Measurements from ENCODE around the gene TTC9C. TPM values are rescaled to one million over a fixed set of nuclear protein-coding genes. Genes with fewer than 3 reads are reported as not detected.

Gene TTC9C
- total RNA-seq, 1 experiment from 2014 or later, result 37.2 TPM

- in situ Hi-C loops (cut with HindIII; ENCODE audit: low pct_unique_long_range_greater_than_20kb, low sequenced_read_pairs), result no loop called here
- DNase-seq (ENCODE audit: low read depth), result no peak
These were observed 19.9 kb upstream of the TTC9C start for GRCh38 chr11:62708392-62708791.

- no peak for DNase-seq (ENCODE audit: low read depth)
- in situ Hi-C loops (cut with HindIII; ENCODE audit: low pct_unique_long_range_greater_than_20kb, low sequenced_read_pairs), result no loop called here
These were observed 19.5 kb upstream of the TTC9C start for GRCh38 chr11:62708793-62709192.

DNA sequence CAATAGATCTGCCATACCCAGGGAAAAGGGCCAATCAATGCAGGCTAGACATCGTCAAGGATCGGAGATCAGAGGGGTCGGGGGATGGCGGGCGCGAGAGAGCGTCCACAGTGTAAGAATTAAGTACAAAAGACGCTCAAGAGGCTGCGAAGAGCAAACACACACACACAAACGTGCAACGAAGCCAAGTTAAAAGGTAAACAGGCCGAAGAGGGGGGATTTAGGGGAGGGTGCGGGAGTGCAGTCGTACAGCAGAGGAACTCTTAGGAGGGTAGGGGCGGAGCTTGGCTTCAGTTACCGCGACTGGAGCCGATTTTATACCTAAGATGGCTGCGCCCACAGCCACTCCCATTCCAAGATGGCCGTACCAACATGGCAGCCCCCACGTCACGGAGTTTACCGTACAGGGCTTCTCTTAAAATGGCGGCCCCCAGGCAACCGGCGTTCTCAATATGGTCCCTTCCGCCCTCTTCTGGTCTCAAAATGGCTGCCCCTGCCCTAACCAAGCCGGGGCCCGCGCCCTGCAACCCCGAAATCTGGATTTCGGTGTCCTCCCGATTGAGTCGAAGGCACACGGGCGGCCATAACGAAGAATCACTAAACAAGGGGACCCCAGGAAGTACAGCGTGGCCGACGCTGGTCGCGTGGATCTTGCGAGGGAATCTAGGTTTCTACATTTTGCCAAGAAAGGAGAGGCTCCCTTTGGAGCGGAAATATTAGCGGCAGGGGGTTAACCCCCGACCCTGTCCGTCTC lies 18.9 kb upstream of the TTC9C start:
- peak; percentile 78 for DNase-seq (ENCODE audit: low read depth)
- in situ Hi-C loops (cut with HindIII; ENCODE audit: low pct_unique_long_range_greater_than_20kb, low sequenced_read_pairs), result no loop called here

GRCh38 chr11:62710001-62710345 lies 18.3 kb upstream of the TTC9C start:
- DNase-seq (ENCODE audit: low read depth), result no peak
- in situ Hi-C loops (cut with HindIII; ENCODE audit: low pct_unique_long_range_greater_than_20kb, low sequenced_read_pairs), result no loop called here

GRCh38 chr11:62712276-62712812 lies 15.9 kb upstream of the TTC9C start:
- DNase-seq (ENCODE audit: low read depth), result peak; percentile 72

GRCh38 chr11:62712861-62713260 lies 15.4 kb upstream of the TTC9C start:
- in situ Hi-C loops (cut with HindIII; ENCODE audit: low pct_unique_long_range_greater_than_20kb, low sequenced_read_pairs), result no loop called here
- no peak for DNase-seq (ENCODE audit: low read depth)

More at GRCh38 chr11:62712276-62712812, 15.9 kb upstream of the TTC9C start:
- in situ Hi-C loops (cut with HindIII; ENCODE audit: low pct_unique_long_range_greater_than_20kb, low sequenced_read_pairs), result no loop called here

DNA sequence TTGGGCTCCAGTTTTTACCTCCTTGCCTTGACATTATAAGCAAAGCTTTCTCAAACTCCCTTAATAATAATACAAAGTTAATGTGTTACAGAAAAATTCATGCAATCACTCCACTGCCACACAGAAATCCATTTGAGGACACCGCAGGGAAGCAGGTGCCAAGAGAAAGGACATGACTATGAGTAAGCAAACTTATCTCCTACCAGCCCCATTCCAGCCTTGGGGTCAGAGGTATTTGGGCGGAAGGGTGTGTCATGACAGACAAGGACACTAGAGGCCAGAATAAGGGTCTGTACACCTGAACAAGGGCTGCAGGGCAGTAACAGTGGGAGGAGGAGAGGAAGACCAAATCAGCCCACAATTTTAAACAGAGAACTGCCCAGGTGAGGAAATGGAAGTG lies 14.9 kb upstream of the TTC9C start:
- in situ Hi-C loops (cut with HindIII; ENCODE audit: low pct_unique_long_range_greater_than_20kb, low sequenced_read_pairs), result no loop called here
- peak; percentile 83 for DNase-seq (ENCODE audit: low read depth)

DNA sequence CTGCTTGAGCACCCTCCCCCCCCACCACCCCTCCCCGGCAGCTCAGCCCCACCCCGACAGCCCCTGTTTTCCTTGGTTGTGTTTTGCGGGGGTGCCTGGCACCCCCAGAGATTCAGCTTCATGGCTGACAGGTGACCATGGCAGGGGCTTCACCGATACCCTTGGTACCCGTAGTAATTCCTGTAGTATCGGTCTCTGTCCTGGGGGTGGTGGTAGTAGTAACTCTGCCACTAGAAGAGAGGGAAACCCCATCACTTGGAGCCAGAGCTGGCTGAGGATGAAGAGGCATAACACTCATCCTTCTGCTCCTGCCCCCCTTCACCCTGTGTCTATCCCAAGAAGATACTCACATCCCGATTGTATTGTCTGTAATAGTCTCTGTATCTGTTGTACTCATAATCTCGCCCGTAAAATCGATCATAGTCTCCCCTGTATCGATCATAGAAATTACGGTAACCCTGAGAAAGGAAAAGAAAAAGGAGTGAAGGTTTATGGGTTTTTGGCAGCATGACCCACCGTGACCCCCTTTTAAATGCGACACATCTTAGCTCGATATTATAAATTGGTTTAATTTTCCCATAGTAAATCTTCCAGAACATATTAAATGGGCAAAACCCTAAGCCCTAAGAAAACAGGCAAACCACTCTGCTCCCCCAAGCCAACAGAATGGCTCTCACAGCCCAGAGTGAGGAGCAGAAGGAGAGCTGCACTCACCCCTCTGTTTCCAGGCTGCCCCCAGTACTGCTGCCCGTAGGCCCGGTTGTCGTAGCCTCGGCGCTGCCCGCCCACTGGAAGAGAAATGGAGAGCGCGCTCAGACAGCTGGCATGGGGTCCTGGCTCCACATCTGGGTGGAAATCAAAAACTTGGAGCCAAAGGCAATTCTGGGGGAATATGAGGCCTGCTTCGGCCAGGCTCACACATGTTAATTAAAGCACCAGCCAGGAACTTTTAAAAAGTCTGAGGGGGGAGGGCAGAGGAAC lies 12.8 kb upstream of the TTC9C start:
- in situ Hi-C loops (cut with HindIII; ENCODE audit: low pct_unique_long_range_greater_than_20kb, low sequenced_read_pairs), result no loop called here

DNA sequence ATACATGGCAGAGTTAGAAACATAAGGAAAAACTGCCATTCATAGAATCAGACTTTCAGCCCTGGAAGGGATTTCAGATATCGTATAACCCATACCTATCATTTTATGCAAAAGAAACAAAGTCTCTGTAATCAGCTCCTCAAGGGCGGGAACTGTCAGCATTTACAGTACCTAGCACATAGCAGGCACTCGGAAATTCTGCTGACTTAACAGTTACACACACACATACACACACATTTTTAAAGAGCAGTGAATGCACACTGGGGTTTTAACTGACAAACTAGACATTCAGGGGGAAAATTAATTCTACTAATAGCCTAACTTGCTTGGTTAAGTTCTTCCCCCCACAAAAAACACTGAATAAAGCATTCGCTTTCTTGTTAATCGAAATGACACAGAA lies 12.1 kb upstream of the TTC9C start:
- in situ Hi-C loops (cut with HindIII; ENCODE audit: low pct_unique_long_range_greater_than_20kb, low sequenced_read_pairs), result no loop called here
- no peak for DNase-seq (ENCODE audit: low read depth)

More for the DNA sequence above, 12.8 kb upstream of the TTC9C start:
- no peak for DNase-seq (ENCODE audit: low read depth)

DNA sequence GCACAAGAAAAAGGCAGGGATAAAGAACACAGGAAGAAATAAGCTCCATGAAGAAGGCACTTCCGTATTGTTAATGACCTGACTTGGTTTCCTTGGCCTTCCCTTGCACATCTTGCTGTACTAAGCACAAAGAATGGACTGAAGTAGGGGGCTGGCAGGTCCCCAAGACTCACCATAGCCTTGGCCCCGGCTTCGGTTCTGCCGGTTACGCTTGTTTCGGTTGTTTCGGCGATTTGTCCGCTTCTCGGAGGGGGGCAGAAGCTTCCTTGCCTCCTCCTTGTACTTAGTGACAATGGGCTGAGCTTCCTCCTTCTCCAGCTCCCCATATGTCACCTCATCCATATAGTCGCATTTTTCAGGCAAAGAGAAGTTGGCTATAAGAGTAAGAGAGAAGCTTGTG lies 11.5 kb upstream of the TTC9C start:
- in situ Hi-C loops (cut with HindIII; ENCODE audit: low pct_unique_long_range_greater_than_20kb, low sequenced_read_pairs), result no loop called here
- DNase-seq (ENCODE audit: low read depth), result no peak

DNA sequence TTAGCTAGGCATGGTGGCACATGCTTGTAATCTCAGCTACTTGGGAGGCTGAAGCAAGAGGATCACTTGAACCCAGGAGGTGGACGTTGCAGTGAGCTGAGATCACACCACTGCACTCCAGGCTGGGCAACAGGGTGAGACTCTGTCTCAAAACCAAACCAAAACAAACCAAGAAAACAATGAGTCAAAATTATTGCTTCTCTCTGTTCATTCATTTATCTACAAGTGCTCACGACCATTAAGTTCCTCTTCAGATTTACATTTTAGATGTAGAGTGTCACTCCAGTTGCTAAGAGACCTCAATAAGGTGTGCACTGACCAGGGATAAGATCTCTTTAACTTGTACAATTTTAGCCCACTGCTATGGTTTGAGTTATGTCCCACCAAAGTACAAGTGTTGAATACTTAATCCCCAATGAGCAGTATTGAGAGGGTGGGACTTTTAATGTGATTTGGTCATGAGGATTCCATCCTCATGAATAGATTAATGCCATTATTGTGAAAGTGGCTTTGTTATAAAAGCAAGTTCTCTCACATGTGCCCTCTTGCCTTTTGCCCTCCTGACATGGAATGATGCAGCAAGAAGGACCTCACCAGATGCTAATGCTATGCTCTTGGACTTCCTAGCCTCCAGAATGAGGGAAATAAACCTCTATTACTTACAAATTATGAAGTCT lies 8.8 kb upstream of the TTC9C start:
- DNase-seq (ENCODE audit: low read depth), result peak; percentile 43
- in situ Hi-C loops (cut with HindIII; ENCODE audit: low pct_unique_long_range_greater_than_20kb, low sequenced_read_pairs), result no loop called here

- peak; percentile 39 for DNase-seq (ENCODE audit: low read depth)
- in situ Hi-C loops (cut with HindIII; ENCODE audit: low pct_unique_long_range_greater_than_20kb, low sequenced_read_pairs), result no loop called here
These were observed 6.3 kb upstream of the TTC9C start for GRCh38 chr11:62721994-62722393.

- DNase-seq (ENCODE audit: low read depth), result no peak
- in situ Hi-C loops (cut with HindIII; ENCODE audit: low pct_unique_long_range_greater_than_20kb, low sequenced_read_pairs), result no loop called here
These were observed 4.1 kb upstream of the TTC9C start for GRCh38 chr11:62724171-62724570.

GRCh38 chr11:62725646-62726045 lies 2.6 kb upstream of the TTC9C start:
- in situ Hi-C loops (cut with HindIII; ENCODE audit: low pct_unique_long_range_greater_than_20kb, low sequenced_read_pairs), result no loop called here

DNA sequence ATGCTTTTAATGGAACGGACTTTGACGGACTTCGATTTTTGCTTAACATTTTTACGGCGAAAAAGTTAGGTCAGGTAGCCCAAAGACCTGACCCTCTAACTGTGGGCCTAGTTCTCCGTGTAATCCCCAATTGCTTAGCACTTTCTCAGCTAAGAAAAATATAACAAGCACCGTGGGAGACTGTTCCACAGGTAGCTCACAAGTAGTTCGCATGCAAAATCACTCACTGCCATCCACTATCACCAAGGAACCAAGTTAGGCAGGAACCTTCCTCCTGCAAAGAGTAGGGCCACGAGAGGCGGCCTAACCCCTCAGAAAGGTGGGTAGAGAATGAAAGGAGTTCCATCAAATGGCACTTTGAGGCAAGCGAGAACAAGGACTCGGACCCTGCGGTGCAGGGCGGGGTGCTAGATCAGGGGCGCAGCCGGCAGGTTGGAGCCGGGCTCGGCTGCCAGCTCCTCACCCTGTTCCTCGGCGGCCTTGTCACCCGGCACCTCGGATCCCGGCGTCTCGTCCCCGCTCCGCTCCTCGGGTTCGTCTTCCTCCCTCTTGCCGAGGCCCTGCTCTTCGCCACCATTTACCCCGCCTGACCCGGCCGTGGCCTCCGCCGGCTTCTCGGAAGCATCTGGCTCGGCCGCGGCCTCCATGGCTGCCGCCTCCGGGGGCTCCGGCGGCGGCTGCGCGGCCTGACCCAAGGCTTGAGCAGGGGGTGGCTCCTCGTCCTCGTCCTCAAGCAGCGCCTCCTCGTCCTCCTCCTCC lies 2.0 kb upstream of the TTC9C start:
- in situ Hi-C loops (cut with HindIII; ENCODE audit: low pct_unique_long_range_greater_than_20kb, low sequenced_read_pairs), result no loop called here
- DNase-seq (ENCODE audit: low read depth), result no peak

More at GRCh38 chr11:62725646-62726045, 2.6 kb upstream of the TTC9C start:
- DNase-seq (ENCODE audit: low read depth), result no peak

DNA sequence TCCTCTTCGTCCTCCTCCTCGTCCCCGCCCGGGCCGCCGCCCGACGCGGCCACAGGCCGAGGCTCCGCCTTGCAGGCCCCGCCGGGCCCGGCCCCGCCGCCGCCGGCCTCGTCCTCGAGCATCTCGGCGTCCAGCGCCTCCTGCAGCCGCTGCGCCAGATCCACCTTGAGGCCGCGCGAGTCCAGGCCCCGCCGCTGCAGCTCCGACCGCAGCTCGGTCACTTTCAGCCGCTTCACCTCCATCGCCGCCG lies 1.4 kb upstream of the TTC9C start:
- no peak for DNase-seq (ENCODE audit: low read depth)
- in situ Hi-C loops (cut with HindIII; ENCODE audit: low pct_unique_long_range_greater_than_20kb, low sequenced_read_pairs), result no loop called here

DNA sequence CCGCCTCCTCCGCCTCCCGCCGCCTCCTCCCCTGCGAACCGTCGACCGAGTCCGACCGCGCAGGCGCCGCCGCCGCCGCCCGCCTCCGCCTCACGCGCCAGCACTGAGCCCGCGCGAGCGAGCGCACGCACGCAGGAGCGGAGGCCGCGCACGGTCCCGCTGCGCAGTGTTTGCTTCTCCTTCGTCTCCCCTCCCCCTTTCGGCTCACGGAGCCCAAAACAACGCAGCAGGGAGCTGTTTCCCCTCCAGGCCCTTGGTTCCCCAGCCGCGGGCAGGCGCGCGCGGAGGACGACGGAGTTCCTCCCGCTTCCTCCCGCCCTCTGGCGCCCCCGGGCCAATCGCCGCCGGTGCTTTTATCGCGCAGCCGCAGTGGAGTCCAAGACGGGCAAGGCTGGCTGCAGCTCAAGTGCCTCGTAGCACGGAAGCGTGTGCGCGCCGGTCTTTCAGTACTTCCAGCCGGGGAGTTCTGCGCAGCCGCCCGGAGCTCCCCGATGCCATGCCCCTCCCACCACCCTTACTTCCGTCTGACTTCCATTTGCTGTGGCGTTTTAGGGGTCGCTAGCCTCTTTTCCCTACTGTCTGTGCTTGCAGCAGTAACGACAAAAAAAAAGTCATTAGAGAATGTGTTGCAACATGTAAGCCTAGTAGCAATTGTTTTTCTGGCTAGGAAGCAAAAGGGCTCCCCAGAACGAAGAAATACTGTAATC lies 968 bp upstream of the TTC9C start, which contains the start of gene HNRNPUL2:
TSS of gene HNRNPUL2 (minus strand) at position 293 of the 707 bp plus-strand sequence. CDS start 301 bp downstream, outside the sequence.
- in situ Hi-C loops (cut with HindIII; ENCODE audit: low pct_unique_long_range_greater_than_20kb, low sequenced_read_pairs), result no loop called here
- DNase-seq (ENCODE audit: low read depth), result peak; percentile 97

GRCh38 chr11:62727872-62728170 lies 465 bp upstream of the TTC9C start:
- DNase-seq (ENCODE audit: low read depth), result peak; percentile 98
- in situ Hi-C loops (cut with HindIII; ENCODE audit: low pct_unique_long_range_greater_than_20kb, low sequenced_read_pairs), result no loop called here

Measured in Caki2 (cell line).